PC-9 (cell line): ENCODE measurements around the gene PRKAG2. TPM values are rescaled to one million over a fixed set of nuclear protein-coding genes. Genes with fewer than 3 reads are reported as not detected.

Experiments used
- BruUV-seq: library from RNA; stranded (reverse); fragments of 400-500 nt; replicated peaks from 2 replicates; lab custom pipeline; 2021; lab: Mats Ljungman, UMichigan
- CTCF ChIA-PET: fragments of 300-600 bp; sonication (Branson Sonifier 250); formaldehyde crosslinking; loops from one replicate; lab custom pipeline; 2022; ENCODE audit warnings: antibody characterized with exemption; lab: Charles Lee
- POLR2A ChIA-PET: fragments of 300-600 bp; sonication (Branson Sonifier 250); formaldehyde crosslinking; loops from one replicate; lab custom pipeline; 2022; ENCODE audit warnings: antibody characterized with exemption; ENCODE audit not compliant: unreplicated experiment; lab: Charles Lee
- DNase-seq, 2 experiments: peaks; one replicate each; pipeline versions ENCODE4 v3.0.0 to v3.0.0-alpha.2; 2015 to 2022; ENCODE audit warnings: mixed read lengths in 1 of 2
- H2AFZ ChIP-seq: fragments of 200-600 bp; sonication (generic); 2 replicates; pipeline ENCODE4 v1.8.1; 2017; ENCODE audit warnings: antibody characterized with exemption
- H3F3A ChIP-seq: fragments of 200-600 bp; sonication (generic); 2 replicates; pipeline ENCODE4 v1.8.1; 2017; ENCODE audit warnings: antibody characterized with exemption, mild to moderate bottlenecking, low read depth; ENCODE audit not compliant: insufficient read depth
- H3K27ac ChIP-seq: fragments of 200-600 bp; sonication (generic); 2 replicates; pipeline ENCODE4 v1.6.1; 2016; ENCODE audit warnings: mixed run types
- H3K27me3 ChIP-seq: fragments of 200-600 bp; sonication (generic); 2 replicates; pipeline ENCODE4 v1.6.1; 2016; ENCODE audit warnings: low read depth, mixed run types; ENCODE audit not compliant: insufficient read depth
- H3K36me3 ChIP-seq: fragments of 200-600 bp; sonication (generic); 2 replicates; pipeline ENCODE4 v1.6.1; 2016; ENCODE audit warnings: low read depth, mixed run types
- H3K4me1 ChIP-seq: fragments of 200-600 bp; sonication (generic); replicated peaks from 2 replicates; pipeline ENCODE4 v1.6.1; 2016; ENCODE audit warnings: mixed run types; ENCODE audit not compliant: insufficient read depth
- H3K4me2 ChIP-seq: fragments of 200-600 bp; sonication (generic); 2 replicates; pipeline ENCODE4 v1.6.1; 2017; ENCODE audit warnings: mixed run types
- H3K4me3 ChIP-seq: fragments of 200-600 bp; sonication (generic); 2 replicates; pipeline ENCODE4 v1.6.1; 2016; ENCODE audit warnings: mixed run types
- H3K79me2 ChIP-seq: fragments of 200-600 bp; sonication (generic); 2 replicates; pipeline ENCODE4 v1.6.1; 2017; ENCODE audit warnings: low read depth, mixed run types
- H3K9me2 ChIP-seq: fragments of 200-600 bp; sonication (generic); 2 replicates; pipeline ENCODE4 v1.8.1; 2017; ENCODE audit warnings: mild to moderate bottlenecking; ENCODE audit not compliant: insufficient read depth
- H3K9me3 ChIP-seq: fragments of 200-600 bp; sonication (generic); 2 replicates; pipeline ENCODE4 v1.8.1; 2016; ENCODE audit warnings: low read depth; ENCODE audit not compliant: insufficient read depth
- H4K20me1 ChIP-seq: fragments of 200-600 bp; sonication (generic); 2 replicates; pipeline ENCODE4 v1.8.1; 2017; ENCODE audit not compliant: insufficient read depth
- CTCF ChIP-seq: fragments of 200-600 bp; sonication (generic); conservative IDR thresholded peaks from 2 replicates; pipeline ENCODE4 v1.6.1; 2017; ENCODE audit warnings: mixed run types, antibody characterized with exemption, mild to moderate bottlenecking, moderate library complexity
- EZH2 ChIP-seq: fragments of 200-600 bp; sonication (generic); IDR thresholded peaks from 2 replicates; pipeline ENCODE4 v1.8.0; 2017; ENCODE audit warnings: antibody characterized with exemption, low read depth
- intact Hi-C: fragments of 100-400 bp; cut with micrococcal nuclease; formaldehyde crosslinking; loops from one replicate; pipeline ENCODE4 v1.10.0; 2022; ENCODE audit not compliant: unreplicated experiment
- total RNA-seq: library from RNA; stranded (reverse); gene quantifications from 2 replicates; pipeline ENCODE4 v1.2.3, GENCODE V29; 2021

PRKAG2 gene
- total RNA-seq, 1 experiment from 2014 or later, result 37.3 TPM

GRCh38 chr7:151624246-151624928 lies 252.5 kb downstream of the PRKAG2 start:
- Histone ChIP-seq H3K36me3 (no peaks in the 10 kb centered on the region; the same call in none of the 2 replicates), H3K79me2 (peaks cover 65% of the 10 kb centered on the region), H3F3A (peaks cover 8% of the 10 kb centered on the region; the same call in 1 of the 2 replicates), H3K4me3 (no peak overlapping the region), H3K9me2 (no peaks in the 10 kb centered on the region), H2AFZ (no peak overlapping the region), H4K20me1 (no peaks in the 10 kb centered on the region; the same call in none of the 2 replicates), H3K27ac (no peak overlapping the region), H3K4me1 (peaks cover under 1% of the 10 kb centered on the region; the same call in 1 of the 2 replicates), H3K9me3 (no peaks in the 10 kb centered on the region), H3K4me2 (no peak overlapping the region), H3K27me3 (no peaks in the 10 kb centered on the region)
- DNase-seq, result no peak
- ChIA-PET POLR2A (no interaction called here), CTCF (interaction anchor here (1.7 kb wide), 1 partner anchor 129 kb away, joined by 4 read pairs; no protein-coding TSS in a partner anchor)
- TF ChIP-seq CTCF (no peak), EZH2 (no peak)
- intact Hi-C loops, result no loop called here
- no TSS peak for BruUV-seq

GRCh38 chr7:151623766-151624165 lies 253.1 kb downstream of the PRKAG2 start:
- intact Hi-C loops, result no loop called here
- Histone ChIP-seq H3K27ac (no peak overlapping the region), H3K9me3 (no peaks in the 10 kb centered on the region), H3K36me3 (no peaks in the 10 kb centered on the region; the same call in 1 of the 2 replicates), H4K20me1 (no peaks in the 10 kb centered on the region; the same call in none of the 2 replicates), H3F3A (peaks cover 6% of the 10 kb centered on the region; the same call in 1 of the 2 replicates), H3K27me3 (no peaks in the 10 kb centered on the region), H3K4me1 (no peaks in the 10 kb centered on the region), H3K79me2 (peaks cover 59% of the 10 kb centered on the region), H3K9me2 (no peaks in the 10 kb centered on the region), H3K4me3 (no peak overlapping the region), H3K4me2 (no peak overlapping the region), H2AFZ (no peak overlapping the region)
- no peak for DNase-seq
- TF ChIP-seq CTCF, result no peak
- TF ChIP-seq EZH2, result no peak
- CTCF ChIA-PET, result interaction anchor here (0.6 kb wide), 1 partner anchor 130 kb away, joined by 5 read pairs; no protein-coding TSS in a partner anchor
- no TSS peak for BruUV-seq
- POLR2A ChIA-PET, result no interaction called here

GRCh38 chr7:151621961-151622360 lies 255.0 kb downstream of the PRKAG2 start:
- Histone ChIP-seq H4K20me1 (no peaks in the 10 kb centered on the region; the same call in 1 of the 2 replicates), H3K79me2 (peaks cover 45% of the 10 kb centered on the region), H3K27me3 (no peaks in the 10 kb centered on the region), H2AFZ (no peak overlapping the region), H3K9me2 (no peaks in the 10 kb centered on the region), H3K4me3 (no peak overlapping the region), H3K4me1 (no peaks in the 10 kb centered on the region), H3K27ac (no peak overlapping the region), H3K9me3 (no peaks in the 10 kb centered on the region), H3K36me3 (no peaks in the 10 kb centered on the region; the same call in 1 of the 2 replicates), H3F3A (peaks cover 4% of the 10 kb centered on the region), H3K4me2 (no peak overlapping the region)
- no TSS peak for BruUV-seq
- CTCF ChIA-PET, result no interaction called here
- POLR2A ChIA-PET, result no interaction called here
- intact Hi-C loops, result no loop called here
- TF ChIP-seq EZH2 (no peak), CTCF (no peak)
- no peak for DNase-seq
